T-helper 1 cell treated with Interleukin-12 subunit alpha and Interleukin-12 subunit beta and Interleukin-4 antibody, amounts not matched to agents 30 ng/mL and 1 ng/mL, for 36 hours (primary cell): Measurements from ENCODE around the gene ADAMTSL3. TPM values are rescaled to one million over a fixed set of nuclear protein-coding genes. Genes with fewer than 3 reads are reported as not detected.
"Not testable (repeated sequence)": the region's sequence is repeated elsewhere in the genome, so short reads cannot be mapped to it uniquely, and the experiment has no call there.

Experiments
- intact Hi-C: fragments of 100-400 bp; cut with micrococcal nuclease; formaldehyde crosslinking; loops from one replicate; pipeline ENCODE4 v1.15.1; 2024
- total RNA-seq: library from RNA; stranded (reverse); gene quantifications from 2 replicates; pipeline ENCODE4 v1.2.3, GENCODE V29; 2022

The ADAMTSL3 gene
- total RNA-seq, 1 donor from 2014 or later, result not detected

- intact Hi-C loops, result no loop called here
Measured at GRCh38 chr15:83960192-83960829, 306.4 kb downstream of the ADAMTSL3 start.

GRCh38 chr15:83961311-83961710, 307.4 kb downstream of the ADAMTSL3 start:
- intact Hi-C loops, result no loop called here

DNA sequence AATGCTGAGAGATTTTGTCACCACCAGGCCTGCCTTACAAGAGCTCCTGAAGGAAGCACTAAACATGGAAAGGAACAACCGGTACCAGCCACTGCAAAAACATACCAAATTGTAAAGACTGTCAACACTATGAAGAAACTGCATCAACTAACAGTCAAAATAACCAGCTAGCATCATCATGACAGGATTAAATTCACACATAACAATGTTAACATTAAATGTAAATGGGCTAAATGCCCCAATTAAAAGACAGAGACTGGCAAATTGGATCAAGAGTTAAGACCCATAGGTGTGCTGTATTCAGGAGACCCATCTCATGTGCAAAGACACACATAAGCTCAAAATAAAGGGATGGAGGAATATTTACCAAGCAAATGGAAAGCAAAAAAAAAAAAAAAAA, 311.0 kb downstream of the ADAMTSL3 start:
- intact Hi-C loops, result not testable (repeated sequence)

DNA sequence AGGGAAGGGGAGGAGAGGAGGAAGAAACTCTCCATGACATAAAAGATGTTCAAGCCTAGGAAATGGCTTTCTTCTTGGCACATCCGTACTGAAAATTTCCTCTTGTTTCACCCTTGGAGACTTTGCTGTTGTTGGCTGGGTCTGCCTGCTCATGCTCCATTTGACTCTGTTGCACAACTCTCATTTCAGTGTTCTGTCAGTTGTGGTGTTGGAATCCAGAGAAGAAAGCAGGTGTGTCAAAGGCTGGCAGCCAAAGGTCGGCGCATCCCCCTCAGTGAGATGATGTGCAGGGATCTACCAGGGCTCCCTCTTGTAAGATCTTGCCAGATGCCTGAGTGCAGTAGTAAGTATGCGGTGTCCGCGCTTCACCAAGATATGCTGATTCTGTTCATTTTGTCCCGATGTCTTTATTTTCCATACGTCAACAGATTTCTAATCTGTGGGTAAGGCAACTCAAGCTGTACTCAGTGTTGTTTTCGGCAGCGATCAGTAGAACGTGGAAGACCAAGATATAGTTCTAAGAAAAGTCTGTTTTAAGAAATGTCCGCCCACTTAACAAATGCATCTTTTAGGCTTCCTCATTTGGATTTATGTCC, 316.5 kb downstream of the ADAMTSL3 start:
- intact Hi-C loops, result no loop called here

- intact Hi-C loops, result no loop called here
Measured at GRCh38 chr15:83971992-83972391, 318.1 kb downstream of the ADAMTSL3 start.

- intact Hi-C loops, result no loop called here
Measured at GRCh38 chr15:83973816-83974215, 319.9 kb downstream of the ADAMTSL3 start.

DNA sequence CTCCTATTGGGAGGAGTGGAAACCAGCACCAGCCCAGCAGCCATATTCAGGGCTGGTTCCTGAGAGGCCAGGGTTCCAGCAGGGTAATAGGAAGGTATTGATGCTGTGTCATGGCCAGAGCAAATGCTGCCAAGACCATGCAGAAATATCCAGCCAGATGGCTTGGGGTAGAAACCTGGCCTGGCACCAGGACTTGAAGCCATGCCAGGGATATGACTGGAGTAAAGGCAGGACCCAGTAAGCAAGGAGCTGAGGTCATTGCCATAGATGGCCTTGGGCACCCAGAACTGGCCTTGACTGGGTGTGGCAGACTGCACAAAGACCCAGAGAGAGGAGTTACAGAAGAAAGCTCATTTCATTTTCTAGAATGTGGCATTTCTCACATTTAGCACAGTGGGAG, 324.1 kb downstream of the ADAMTSL3 start:
- intact Hi-C loops, result no loop called here

DNA sequence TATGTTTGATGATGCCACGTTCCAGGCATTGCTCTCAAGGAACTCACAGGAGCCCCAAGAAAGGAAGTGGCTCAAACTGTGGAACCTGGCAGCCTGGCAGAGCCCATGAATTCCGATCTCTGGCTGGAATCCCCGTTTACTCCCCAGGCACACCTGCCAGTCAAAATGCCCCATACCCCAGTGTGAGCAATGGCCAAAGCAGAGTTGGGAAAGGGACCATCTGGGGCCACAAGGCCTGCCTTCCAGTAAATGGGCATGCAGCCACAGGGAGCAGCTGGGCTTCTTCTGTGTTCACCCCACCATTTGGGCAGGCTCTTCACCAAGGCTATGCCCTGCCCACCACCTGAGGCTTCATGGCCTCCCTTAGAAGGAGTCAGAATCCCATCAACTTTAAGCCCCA, 324.7 kb downstream of the ADAMTSL3 start:
- intact Hi-C loops, result no loop called here

DNA sequence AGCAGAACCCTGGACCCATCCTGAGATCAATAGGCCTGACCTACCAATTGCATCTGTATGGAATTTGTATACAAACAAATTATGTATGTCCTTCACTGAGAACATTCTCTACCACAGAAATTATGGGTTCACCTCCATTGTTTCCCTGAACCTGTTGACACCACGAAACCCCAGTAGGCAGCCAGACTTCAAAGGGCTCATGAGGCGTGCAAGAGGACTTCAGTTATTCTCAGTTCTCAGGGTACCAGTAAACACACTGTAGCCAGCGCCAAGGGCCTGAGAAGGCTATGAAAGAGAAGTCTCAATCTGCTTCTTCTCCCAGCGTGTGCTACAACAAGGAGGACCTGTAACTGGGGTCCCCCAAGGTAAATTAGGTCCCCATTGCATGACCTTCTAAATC, 326.7 kb downstream of the ADAMTSL3 start:
- intact Hi-C loops, result no loop called here

- intact Hi-C loops, result no loop called here
Measured at GRCh38 chr15:83982748-83983147, 328.8 kb downstream of the ADAMTSL3 start.

- intact Hi-C loops, result no loop called here
Measured at GRCh38 chr15:83983634-83984458, 329.9 kb downstream of the ADAMTSL3 start.

- intact Hi-C loops, result no loop called here
Measured at GRCh38 chr15:83984601-83985000, 330.7 kb downstream of the ADAMTSL3 start.

DNA sequence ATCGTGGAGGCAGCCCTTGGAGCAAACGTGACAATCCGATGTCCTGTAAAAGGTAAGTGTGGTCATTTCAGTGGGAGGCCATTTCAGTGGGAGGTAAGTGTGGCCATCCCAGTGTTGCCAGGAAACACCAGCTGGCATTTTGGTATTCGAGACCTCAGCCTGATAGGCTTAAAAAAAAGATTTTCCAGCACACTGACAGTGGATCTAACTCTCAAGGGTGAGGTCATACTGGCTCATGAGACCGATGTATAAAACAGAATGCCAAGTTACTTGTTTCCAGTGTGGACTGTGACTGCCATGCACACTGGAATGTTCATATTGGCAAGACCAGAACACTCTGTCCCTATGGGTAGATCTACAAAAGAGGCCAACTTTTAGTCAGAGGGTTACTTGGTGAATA, 337.2 kb downstream of the ADAMTSL3 start:
- intact Hi-C loops, result no loop called here

DNA sequence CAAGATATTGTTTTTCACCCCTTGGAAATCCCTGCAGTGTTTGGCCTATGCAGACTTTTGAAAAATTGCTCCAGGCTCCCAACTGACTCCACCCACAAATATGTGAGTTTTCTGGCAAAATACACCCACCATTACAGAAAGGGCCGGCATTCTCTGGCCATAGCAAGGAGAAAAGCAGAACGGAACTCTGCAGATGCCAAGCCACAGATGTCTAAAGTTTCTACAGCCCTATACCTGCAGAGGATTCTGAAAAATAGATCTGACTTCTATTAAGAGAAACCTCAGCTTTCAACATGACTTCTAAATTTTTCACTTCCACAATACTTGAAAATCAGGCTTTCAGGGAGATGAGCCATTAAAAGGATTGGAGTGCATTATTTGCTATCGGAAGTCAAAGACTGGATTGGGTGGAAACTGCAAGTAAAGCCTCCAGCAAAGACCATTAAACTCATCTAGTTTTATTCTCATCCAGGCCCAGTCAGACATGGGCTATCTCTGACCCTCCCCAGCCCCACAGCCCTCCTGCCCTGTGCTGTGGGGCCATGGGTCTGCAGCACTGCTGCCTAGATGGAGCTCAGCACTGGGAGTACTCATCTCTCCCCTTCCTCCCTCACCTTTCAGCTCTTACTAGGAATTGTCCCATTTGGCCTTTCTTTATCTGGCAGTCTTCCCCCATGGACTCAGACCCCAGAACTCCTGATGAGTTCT, 338.6 kb downstream of the ADAMTSL3 start:
- intact Hi-C loops, result no loop called here

- intact Hi-C loops, result no loop called here
Measured at GRCh38 chr15:83993591-83993990, 339.7 kb downstream of the ADAMTSL3 start.

DNA sequence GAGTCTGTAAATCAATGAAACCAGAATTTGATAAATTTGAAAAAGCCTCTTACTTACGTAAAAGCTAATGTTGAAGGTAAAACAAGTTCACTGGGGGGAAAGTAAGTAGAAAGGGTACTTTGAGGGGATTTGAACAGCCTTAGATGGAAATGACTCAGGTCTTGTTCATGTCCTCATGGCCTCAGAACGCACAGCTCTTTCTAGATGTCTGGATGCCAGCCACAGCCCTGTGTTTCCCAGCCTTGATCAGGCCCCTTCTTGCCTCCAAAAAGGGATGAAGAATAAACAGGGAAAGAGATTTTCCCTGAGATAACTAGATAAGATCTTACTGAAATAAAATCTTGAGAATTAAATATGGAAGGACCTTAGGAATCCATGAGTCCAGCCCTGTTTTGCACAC, 344.6 kb downstream of the ADAMTSL3 start:
- intact Hi-C loops, result no loop called here

DNA sequence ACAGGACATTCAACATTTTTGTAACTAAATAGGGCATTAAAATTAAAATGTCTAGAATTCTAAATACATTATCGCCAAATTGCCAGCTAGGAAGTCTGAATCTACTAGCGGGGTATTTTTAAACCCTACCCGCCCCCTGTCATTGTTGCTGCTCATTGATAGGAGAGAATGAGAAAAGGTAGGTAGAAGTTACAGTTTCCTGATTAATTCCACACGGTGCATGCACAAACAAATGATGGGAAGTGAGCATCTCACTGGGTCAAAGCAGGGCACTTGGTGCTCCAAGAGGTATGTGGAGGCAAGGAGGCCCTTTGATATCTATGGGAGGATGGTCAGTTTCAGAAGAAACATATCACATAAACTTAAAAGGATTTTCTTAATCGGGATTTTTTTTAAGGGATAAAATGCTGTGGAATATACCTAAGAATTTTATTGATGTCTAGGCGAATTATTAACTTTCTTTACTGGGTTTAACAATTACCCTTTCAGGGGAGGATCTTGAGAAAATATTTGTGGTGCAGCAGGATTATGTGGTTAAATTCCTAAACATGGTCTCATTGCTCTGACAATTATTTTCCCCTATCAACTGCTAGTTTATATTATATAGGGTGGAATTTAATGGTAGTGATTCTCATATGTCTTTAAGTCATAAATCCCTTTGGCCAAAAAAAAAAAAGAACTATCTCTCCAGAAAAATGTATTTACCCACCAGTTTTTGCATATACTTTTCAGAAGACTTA, 345.6 kb downstream of the ADAMTSL3 start:
- intact Hi-C loops, result no loop called here

DNA sequence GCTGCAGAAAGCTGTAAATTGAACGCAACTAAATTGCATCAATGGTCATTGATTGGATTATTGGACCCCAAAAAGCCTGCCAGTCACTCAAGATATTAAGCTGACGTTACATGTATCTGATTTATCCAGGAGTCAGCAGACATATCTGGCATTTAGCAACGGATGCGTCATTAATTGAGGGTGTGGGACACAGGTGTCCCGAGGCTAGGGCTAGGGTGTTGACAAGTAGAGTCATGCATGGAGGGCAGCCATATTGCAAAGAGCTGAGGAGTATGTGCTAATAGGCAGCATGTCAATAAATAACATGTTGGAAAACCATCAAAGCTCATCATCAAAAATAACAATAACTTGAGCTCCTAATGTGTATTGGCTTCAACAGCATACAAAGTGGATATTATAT, 347.1 kb downstream of the ADAMTSL3 start:
- intact Hi-C loops, result no loop called here

DNA sequence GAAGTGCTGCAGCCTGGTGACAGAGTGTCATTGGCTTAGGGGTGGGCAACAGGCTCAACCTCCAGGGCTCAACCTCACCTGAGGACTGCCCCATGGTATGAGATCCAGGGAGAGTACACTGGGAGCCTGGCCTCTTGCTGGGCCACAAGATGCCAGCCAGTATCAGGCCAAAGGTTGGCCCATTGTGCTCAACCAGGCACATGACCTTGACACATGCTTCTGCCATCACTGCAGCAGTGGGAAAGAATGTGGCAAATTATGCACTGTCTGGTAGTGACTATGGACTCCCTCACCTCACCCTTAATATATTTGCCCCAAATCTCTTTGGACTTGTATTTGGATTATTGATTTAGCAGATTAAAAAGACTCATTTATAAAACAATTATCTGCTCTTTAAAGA, 347.7 kb downstream of the ADAMTSL3 start:
- intact Hi-C loops, result no loop called here

- intact Hi-C loops, result no loop called here
Measured at GRCh38 chr15:84003791-84004503, 350.0 kb downstream of the ADAMTSL3 start.

DNA sequence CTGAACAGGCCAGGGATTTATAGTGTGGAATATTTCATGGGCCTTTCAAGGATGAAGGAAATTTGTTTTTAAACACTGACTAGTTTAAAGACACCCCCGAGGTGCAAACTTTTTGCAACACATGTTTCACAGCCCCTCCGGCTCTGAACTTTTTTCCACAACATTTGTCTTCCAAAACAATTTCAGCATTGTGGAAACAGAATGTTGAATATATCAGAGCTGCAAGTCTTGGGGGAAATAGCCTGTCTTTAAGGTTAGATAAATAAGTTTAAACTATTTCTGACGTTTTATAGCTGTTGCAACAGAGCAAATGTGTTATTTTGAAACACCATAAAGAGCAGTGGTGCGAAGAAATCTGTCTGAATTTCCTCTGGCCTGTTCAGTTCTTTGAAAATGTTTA, 352.5 kb downstream of the ADAMTSL3 start:
- intact Hi-C loops, result no loop called here
